ENCODE results near the gene RUFY3.

Gene RUFY3

DNA sequence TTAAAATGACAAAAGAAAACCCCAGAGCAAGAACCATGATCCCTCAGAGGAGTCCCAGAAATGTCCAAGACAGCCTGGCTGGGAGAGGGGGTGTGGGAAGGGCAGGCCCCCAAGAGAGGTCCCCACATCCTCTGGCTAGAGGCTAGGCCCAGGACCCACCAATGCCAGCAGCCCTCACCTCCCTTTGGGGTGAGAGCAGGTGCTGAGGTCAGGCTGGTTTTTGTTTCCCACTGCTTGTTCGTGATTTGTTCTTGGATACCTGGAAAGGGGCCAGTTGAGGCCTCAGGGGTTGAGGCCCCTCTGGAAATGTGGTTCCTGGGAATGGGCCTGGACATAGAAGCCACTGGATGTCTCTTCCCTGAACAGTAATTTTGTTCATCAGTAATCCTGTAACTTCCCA is 120.2 kb downstream of the RUFY3 start:
- Histone ChIP-seq H3K27me3 (ENCODE audit: insufficient read depth, low read length) (no peaks in the 10 kb centered on the region), H4K91ac (ENCODE audit: low read depth, low read length) (no peak overlapping the region), H2AK5ac (ENCODE audit: low read length) (no peak overlapping the region), H3K4me2 (ENCODE audit: low read length) (no peak overlapping the region), H3K27ac (ENCODE audit: low read depth, low read length) (no peak overlapping the region), H2BK5ac (ENCODE audit: low read depth, low read length, poor library complexity) (no peak overlapping the region), H4K12ac (ENCODE audit: low read depth, low read length) (peak overlapping the region; percentile 24), H3K36me3 (ENCODE audit: control insufficient read depth in 1 of 2, insufficient read depth in 2 of 2, low read length in 2 of 2) (no peaks in the 10 kb centered on the region), H4K8ac (ENCODE audit: low read depth, low read length) (no peak overlapping the region), H3K4me3 (ENCODE audit: low read depth, low read length) (no peak overlapping the region), H2AFZ (ENCODE audit: insufficient read depth, low read length, poor library complexity) (no peak overlapping the region), H2BK120ac (ENCODE audit: insufficient read depth, low read length, poor library complexity) (no peak overlapping the region), H3K9ac (ENCODE audit: low read length) (no peak overlapping the region), H3K79me2 (ENCODE audit: control insufficient read depth, insufficient read depth, low read length, poor library complexity) (peaks cover 20% of the 10 kb centered on the region), H3K4ac (ENCODE audit: low read depth, low read length) (no peak overlapping the region), H2BK12ac (ENCODE audit: low read length) (no peak overlapping the region), H3K23ac (ENCODE audit: low read length) (no peak overlapping the region), H3K4me1 (ENCODE audit: control insufficient read depth in 1 of 2, insufficient read depth in 2 of 2, low read length in 2 of 2) (peaks cover 0 to under 1% of the 10 kb centered on the region in 2 experiments), H3K79me1 (ENCODE audit: low read length) (peaks cover 10% of the 10 kb centered on the region), H3K14ac (ENCODE audit: low read length) (no peak overlapping the region), H3K18ac (ENCODE audit: low read length) (no peak overlapping the region), H3K9me3 (ENCODE audit: insufficient read depth, low read depth, low read length) (no peaks in the 10 kb centered on the region)
- no peak for DNase-seq
- WGBS (ENCODE audit: extremely low coverage, insufficient coverage, insufficient read length), result no CpG with 5 or more reads among the region's 1 CpG

GRCh38 chr4:70842761-70843435 is 121.1 kb downstream of the RUFY3 start:
- Histone ChIP-seq H3K79me2 (ENCODE audit: control insufficient read depth, insufficient read depth, low read length, poor library complexity) (peaks cover 13% of the 10 kb centered on the region), H2BK12ac (ENCODE audit: low read length) (no peak overlapping the region), H3K23ac (ENCODE audit: low read length) (no peak overlapping the region), H3K9ac (ENCODE audit: low read length) (no peak overlapping the region), H3K27me3 (ENCODE audit: insufficient read depth, low read length) (no peaks in the 10 kb centered on the region), H3K79me1 (ENCODE audit: low read length) (peaks cover 10% of the 10 kb centered on the region), H3K9me3 (ENCODE audit: insufficient read depth, low read depth, low read length) (no peaks in the 10 kb centered on the region), H2BK5ac (ENCODE audit: low read depth, low read length, poor library complexity) (no peak overlapping the region), H2BK120ac (ENCODE audit: insufficient read depth, low read length, poor library complexity) (no peak overlapping the region), H3K4me1 (ENCODE audit: control insufficient read depth in 1 of 2, insufficient read depth in 2 of 2, low read length in 2 of 2) (no peaks in the 10 kb centered on the region), H3K14ac (ENCODE audit: low read length) (no peak overlapping the region), H4K8ac (ENCODE audit: low read depth, low read length) (no peak overlapping the region), H2AFZ (ENCODE audit: insufficient read depth, low read length, poor library complexity) (no peak overlapping the region), H3K4ac (ENCODE audit: low read depth, low read length) (no peak overlapping the region), H3K4me2 (ENCODE audit: low read length) (no peak overlapping the region), H4K91ac (ENCODE audit: low read depth, low read length) (no peak overlapping the region), H4K12ac (ENCODE audit: low read depth, low read length) (no peak overlapping the region), H3K36me3 (ENCODE audit: control insufficient read depth in 1 of 2, insufficient read depth in 2 of 2, low read length in 2 of 2) (no peaks in the 10 kb centered on the region), H3K27ac (ENCODE audit: low read depth, low read length) (no peak overlapping the region), H2AK5ac (ENCODE audit: low read length) (no peak overlapping the region), H3K4me3 (ENCODE audit: low read depth, low read length) (no peak overlapping the region), H3K18ac (ENCODE audit: low read length) (no peak overlapping the region)
- DNase-seq, result no peak
- WGBS (ENCODE audit: extremely low coverage, insufficient coverage, insufficient read length), result no CpG with 5 or more reads among the region's 6 CpGs

DNA sequence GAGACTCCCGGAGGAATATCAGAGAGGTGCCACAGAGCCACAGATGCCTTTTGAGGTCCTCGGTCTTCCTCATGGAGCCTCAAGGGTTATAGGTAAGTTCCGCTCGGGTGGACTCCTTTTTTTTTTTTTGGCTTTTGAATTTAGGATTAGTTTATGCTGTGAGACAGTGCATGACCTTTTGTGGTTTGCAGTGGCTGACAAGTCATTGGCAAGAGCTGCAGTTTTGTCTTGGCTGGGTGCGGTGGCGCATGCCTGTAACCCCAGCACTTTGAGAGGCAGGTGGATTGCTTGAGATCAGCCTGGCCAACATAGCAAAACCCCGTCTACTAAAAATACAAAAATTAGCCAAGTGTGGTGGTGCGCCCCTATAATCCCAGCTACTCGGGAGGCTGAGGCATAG is 122.4 kb downstream of the RUFY3 start:
- no peaks in the 10 kb centered on the region for H3K9me3 ChIP-seq (ENCODE audit: insufficient read depth, low read depth, low read length)
- no peak overlapping the region for H3K23ac ChIP-seq (ENCODE audit: low read length)
- no peaks in the 10 kb centered on the region for H3K36me3 ChIP-seq (ENCODE audit: control insufficient read depth in 1 of 2, insufficient read depth in 2 of 2, low read length in 2 of 2)
- no peak for DNase-seq
- H4K8ac ChIP-seq (ENCODE audit: low read depth, low read length), result no peak overlapping the region
- H3K14ac ChIP-seq (ENCODE audit: low read length), result no peak overlapping the region
- no peak overlapping the region for H2BK120ac ChIP-seq (ENCODE audit: insufficient read depth, low read length, poor library complexity)
- H3K4ac ChIP-seq (ENCODE audit: low read depth, low read length), result no peak overlapping the region
- no peak overlapping the region for H4K91ac ChIP-seq (ENCODE audit: low read depth, low read length)
- H3K79me2 ChIP-seq (ENCODE audit: control insufficient read depth, insufficient read depth, low read length, poor library complexity), result peaks cover 5% of the 10 kb centered on the region
- no peak overlapping the region for H3K9ac ChIP-seq (ENCODE audit: low read length)
- H3K27me3 ChIP-seq (ENCODE audit: insufficient read depth, low read length), result no peaks in the 10 kb centered on the region
- H3K4me2 ChIP-seq (ENCODE audit: low read length), result no peak overlapping the region
- WGBS (ENCODE audit: extremely low coverage, insufficient coverage, insufficient read length), result no CpG with 5 or more reads among the region's 9 CpGs
- H3K4me3 ChIP-seq (ENCODE audit: low read depth, low read length), result no peak overlapping the region
- no peak overlapping the region for H2AFZ ChIP-seq (ENCODE audit: insufficient read depth, low read length, poor library complexity)
- H2BK12ac ChIP-seq (ENCODE audit: low read length), result no peak overlapping the region
- H3K79me1 ChIP-seq (ENCODE audit: low read length), result peaks cover 5% of the 10 kb centered on the region
- no peak overlapping the region for H2BK5ac ChIP-seq (ENCODE audit: low read depth, low read length, poor library complexity)
- H2AK5ac ChIP-seq (ENCODE audit: low read length), result no peak overlapping the region
- no peak overlapping the region for H3K18ac ChIP-seq (ENCODE audit: low read length)
- no peaks in the 10 kb centered on the region for H3K4me1 ChIP-seq (ENCODE audit: control insufficient read depth in 1 of 2, insufficient read depth in 2 of 2, low read length in 2 of 2)
- no peak overlapping the region for H3K27ac ChIP-seq (ENCODE audit: low read depth, low read length)
- H4K12ac ChIP-seq (ENCODE audit: low read depth, low read length), result no peak overlapping the region

DNA sequence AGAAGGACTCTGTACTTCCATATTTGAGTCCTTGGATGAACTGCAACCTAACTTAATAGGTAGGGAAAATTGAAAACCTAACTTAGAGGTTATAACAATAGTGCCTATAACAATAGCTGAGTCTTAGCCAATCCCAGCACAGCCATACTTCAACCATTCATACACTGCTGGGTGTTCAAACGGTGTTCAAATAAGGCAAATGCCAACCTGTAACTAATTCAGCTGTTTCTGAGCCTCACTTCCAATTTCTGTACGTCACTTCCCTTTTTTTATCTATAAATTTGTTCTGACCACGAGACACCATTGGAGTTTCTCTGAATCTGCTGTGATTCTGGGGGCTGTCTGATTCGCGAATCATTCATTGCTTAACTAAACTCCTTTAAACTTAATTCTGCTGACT is 127.5 kb downstream of the RUFY3 start:
- Histone ChIP-seq H3K18ac (ENCODE audit: low read length) (no peak overlapping the region), H2BK12ac (ENCODE audit: low read length) (no peak overlapping the region), H3K9me3 (ENCODE audit: insufficient read depth, low read depth, low read length) (no peaks in the 10 kb centered on the region), H2BK120ac (ENCODE audit: insufficient read depth, low read length, poor library complexity) (no peak overlapping the region), H3K14ac (ENCODE audit: low read length) (no peak overlapping the region), H3K9ac (ENCODE audit: low read length) (no peak overlapping the region), H2AK5ac (ENCODE audit: low read length) (no peak overlapping the region), H3K4me1 (ENCODE audit: control insufficient read depth in 1 of 2, insufficient read depth in 2 of 2, low read length in 2 of 2) (no peaks in the 10 kb centered on the region), H3K36me3 (ENCODE audit: control insufficient read depth in 1 of 2, insufficient read depth in 2 of 2, low read length in 2 of 2) (no peaks in the 10 kb centered on the region), H4K12ac (ENCODE audit: low read depth, low read length) (no peak overlapping the region), H3K4ac (ENCODE audit: low read depth, low read length) (no peak overlapping the region), H3K23ac (ENCODE audit: low read length) (no peak overlapping the region), H4K91ac (ENCODE audit: low read depth, low read length) (no peak overlapping the region), H2AFZ (ENCODE audit: insufficient read depth, low read length, poor library complexity) (no peak overlapping the region), H3K4me3 (ENCODE audit: low read depth, low read length) (no peak overlapping the region), H3K27ac (ENCODE audit: low read depth, low read length) (no peak overlapping the region), H3K4me2 (ENCODE audit: low read length) (no peak overlapping the region), H3K27me3 (ENCODE audit: insufficient read depth, low read length) (no peaks in the 10 kb centered on the region), H2BK5ac (ENCODE audit: low read depth, low read length, poor library complexity) (no peak overlapping the region), H3K79me1 (ENCODE audit: low read length) (no peaks in the 10 kb centered on the region), H3K79me2 (ENCODE audit: control insufficient read depth, insufficient read depth, low read length, poor library complexity) (no peaks in the 10 kb centered on the region), H4K8ac (ENCODE audit: low read depth, low read length) (no peak overlapping the region)
- no peak for DNase-seq
- no CpG with 5 or more reads among the region's 5 CpGs for WGBS (ENCODE audit: extremely low coverage, insufficient coverage, insufficient read length)
